Lung (tissue), 12 donors: ENCODE results near the gene CDH26. TPM values are rescaled to one million over a fixed set of nuclear protein-coding genes. Genes with fewer than 3 reads are reported as not detected.

Source experiments
- ATAC-seq: fragments of 200-7000 bp; cut with Tn5 transposase; one replicate; pipeline ENCODE4 v1.9.1; 2020; ENCODE audit warnings: moderate number of reproducible peaks; ENCODE audit not compliant: insufficient read depth, low FRiP score
- DNase-seq, 3 donors: peaks; one replicate each; pipeline ENCODE4 v3.0.0-alpha.2; 2013 to 2017
- H3K27ac ChIP-seq, 2 donors: one replicate each; pipeline ENCODE4 v1.5.1; 2013; ENCODE audit warnings: mild to moderate bottlenecking in 2 of 2, moderate library complexity in 2 of 2, control low read depth in 1 of 2, inconsistent platforms in 1 of 2, low read depth in 1 of 2, low read length in 1 of 2
- H3K27me3 ChIP-seq, 3 donors: one replicate each; pipeline ENCODE4 v1.5.1; 2013; ENCODE audit warnings: low read length in 2 of 3; ENCODE audit not compliant: control insufficient read depth in 3 of 3, insufficient read depth in 3 of 3
- H3K36me3 ChIP-seq, 4 donors: one replicate each; pipeline ENCODE4 v1.5.1; 2013; ENCODE audit warnings: low read length in 4 of 4, mild to moderate bottlenecking in 1 of 4, moderate library complexity in 1 of 4; ENCODE audit not compliant: control insufficient read depth in 4 of 4, insufficient read depth in 4 of 4
- H3K4me1 ChIP-seq, 5 donors: one replicate each; pipeline ENCODE4 v1.5.1; 2013; ENCODE audit warnings: low read length in 5 of 5, mild to moderate bottlenecking in 2 of 5, moderate library complexity in 1 of 5; ENCODE audit not compliant: control insufficient read depth in 5 of 5, insufficient read depth in 5 of 5
- H3K4me3 ChIP-seq: one replicate; pipeline ENCODE4 v1.5.1; 2013; ENCODE audit warnings: mild to moderate bottlenecking, control low read depth, moderate library complexity
- H3K9ac ChIP-seq, 2 donors: one replicate each; pipeline ENCODE4 v1.5.1; 2013; ENCODE audit warnings: low read length in 2 of 2, control low read depth in 1 of 2; ENCODE audit not compliant: insufficient read depth in 1 of 2
- H3K9me3 ChIP-seq, 4 donors: one replicate each; pipeline ENCODE4 v1.5.1; 2013; ENCODE audit warnings: low read length in 3 of 4, mild to moderate bottlenecking in 1 of 4, moderate library complexity in 1 of 4; ENCODE audit not compliant: control insufficient read depth in 4 of 4, insufficient read depth in 3 of 4
- WGBS, 2 donors: extraction: QIAGEN DNeasy Blood & Tissue Kit; methylation state at CpG; one replicate each; pipeline ENCODE4 v1.1.7; 2013; 5-methylcytosine and 5-hydroxymethylcytosine counted together
- polyA plus RNA-seq, 2 donors: library from polyadenylated mRNA; stranded (reverse); fragments of 200-250 nt; gene quantifications; one replicate each; pipeline ENCODE4 v1.2.1, GENCODE V29; 2013
- total RNA-seq, 2 donors: library from RNA; depleted of rRNA in 1 of 2; stranded (reverse); fragments of >200 nt in 1 of 2; gene quantifications; one replicate each; pipeline ENCODE4 v1.2.1, GENCODE V29; 2014 to 2021
- TF ChIP-seq, protein P1 (sequence below): IDR thresholded peaks from 2 replicates; pipeline ENCODE4 v1.5.1; 2012; ENCODE audit warnings: mild to moderate bottlenecking; ENCODE audit errors: control extremely low read depth, extremely low read depth
- donor health status: control.
- donor health status: control.
- donor health status: Bipolar disorder and iron deficiency.
- donor health status: healthy.
- donor health status: DM: yes; HTN: yes; CAD: no.

Gene CDH26
- total and polyA plus RNA-seq, 4 donors = 5.7 to 11.3 (median 7.8) TPM

DNA sequence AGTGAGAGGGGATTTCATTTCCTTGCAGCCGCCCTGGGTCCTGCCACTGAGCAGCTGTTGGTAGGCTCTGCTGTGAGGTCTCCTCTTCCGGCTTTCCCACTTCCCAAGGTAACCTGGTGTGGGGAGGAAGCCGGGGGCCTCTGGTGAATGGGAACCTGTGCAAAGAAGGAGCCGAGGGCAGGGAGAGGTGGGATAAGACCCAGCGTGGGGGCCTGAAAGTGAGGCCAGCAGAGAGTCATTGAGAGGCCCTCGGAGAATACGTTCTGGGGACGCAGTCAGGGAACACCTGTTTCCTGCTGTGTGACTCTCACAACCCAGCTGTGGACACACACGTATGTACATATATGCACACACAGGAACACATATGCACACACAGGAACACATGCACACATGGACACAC is 100.7 kb downstream of the CDH26 start:
- ATAC-seq (no peak), DNase-seq (no peak)
- Histone ChIP-seq H3K27ac (no peak overlapping the region), H3K27me3 (no peaks in the 10 kb centered on the region), H3K4me1 (peaks cover 0 to 32% (median 13%) of the 10 kb centered on the region in 5 donors), H3K4me3 (no peak overlapping the region), H3K9ac (no peak overlapping the region), H3K9me3 (no peaks in the 10 kb centered on the region), H3K36me3 (no peaks in the 10 kb centered on the region)
- TF ChIP-seq, protein P1, sequence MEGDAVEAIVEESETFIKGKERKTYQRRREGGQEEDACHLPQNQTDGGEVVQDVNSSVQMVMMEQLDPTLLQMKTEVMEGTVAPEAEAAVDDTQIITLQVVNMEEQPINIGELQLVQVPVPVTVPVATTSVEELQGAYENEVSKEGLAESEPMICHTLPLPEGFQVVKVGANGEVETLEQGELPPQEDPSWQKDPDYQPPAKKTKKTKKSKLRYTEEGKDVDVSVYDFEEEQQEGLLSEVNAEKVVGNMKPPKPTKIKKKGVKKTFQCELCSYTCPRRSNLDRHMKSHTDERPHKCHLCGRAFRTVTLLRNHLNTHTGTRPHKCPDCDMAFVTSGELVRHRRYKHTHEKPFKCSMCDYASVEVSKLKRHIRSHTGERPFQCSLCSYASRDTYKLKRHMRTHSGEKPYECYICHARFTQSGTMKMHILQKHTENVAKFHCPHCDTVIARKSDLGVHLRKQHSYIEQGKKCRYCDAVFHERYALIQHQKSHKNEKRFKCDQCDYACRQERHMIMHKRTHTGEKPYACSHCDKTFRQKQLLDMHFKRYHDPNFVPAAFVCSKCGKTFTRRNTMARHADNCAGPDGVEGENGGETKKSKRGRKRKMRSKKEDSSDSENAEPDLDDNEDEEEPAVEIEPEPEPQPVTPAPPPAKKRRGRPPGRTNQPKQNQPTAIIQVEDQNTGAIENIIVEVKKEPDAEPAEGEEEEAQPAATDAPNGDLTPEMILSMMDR = no peak
- WGBS, 2 donors = 22 to 59% methylated on average over 9 of the region's 9 CpGs

DNA sequence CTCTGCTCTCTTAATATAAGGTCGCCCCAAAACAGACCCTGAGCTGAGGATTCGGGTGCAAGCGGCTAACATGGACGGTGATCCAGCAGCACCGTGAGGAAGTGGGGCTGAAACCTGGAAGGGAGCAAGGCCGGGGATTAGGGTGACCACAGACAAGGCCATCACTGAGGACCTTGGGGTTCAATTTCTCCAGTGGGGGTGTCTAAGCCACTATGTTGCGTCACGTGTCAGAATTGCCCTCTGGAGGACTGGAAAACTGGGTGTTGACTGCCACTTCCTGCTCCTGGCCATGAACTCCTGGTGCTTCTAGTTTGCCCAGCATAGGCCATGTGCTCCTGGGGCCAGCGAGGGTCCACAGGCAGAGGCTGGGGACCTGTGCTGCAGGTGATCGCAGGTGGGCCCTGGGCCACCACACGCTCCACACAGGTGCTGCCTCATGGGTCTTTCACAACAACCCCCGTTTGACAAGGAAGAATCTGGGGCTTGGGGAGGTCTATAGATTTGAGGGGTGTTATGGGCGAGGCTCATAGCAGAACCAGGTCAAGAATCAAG is 101.9 kb downstream of the CDH26 start:
- Histone ChIP-seq H3K4me3 (no peak overlapping the region), H3K9me3 (no peaks in the 10 kb centered on the region), H3K27me3 (no peaks in the 10 kb centered on the region), H3K27ac (peak overlapping the region in 1 of 2 donors; percentile 57), H3K9ac (no peak overlapping the region), H3K36me3 (no peaks in the 10 kb centered on the region), H3K4me1 (peaks cover 0 to 37% (median 13%) of the 10 kb centered on the region in 5 donors)
- ATAC-seq (no peak), DNase-seq (no peak)
- TF ChIP-seq, protein P1 = no peak
- 78 to 88% methylated on average over 13 of the region's 13 CpGs for WGBS, 2 donors

DNA sequence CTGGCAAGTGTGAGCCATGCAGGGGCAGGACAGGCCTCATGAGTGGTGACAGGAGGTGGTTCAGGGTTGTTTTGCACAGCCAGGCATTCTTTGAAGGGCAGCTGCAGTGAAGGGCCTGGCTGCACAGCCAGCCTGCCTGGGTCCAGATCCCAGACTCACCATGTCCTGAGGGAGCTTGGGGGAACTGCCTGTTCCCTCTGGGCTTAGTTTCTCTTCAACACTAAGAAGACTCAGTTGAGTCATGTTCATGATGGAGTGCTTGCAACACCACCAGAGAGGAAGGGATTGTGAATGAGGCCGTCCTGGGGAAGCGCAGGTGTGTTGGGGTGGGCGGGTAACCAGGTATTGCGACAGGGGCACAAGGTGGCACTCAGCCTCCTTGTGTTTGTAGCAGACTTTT is 102.4 kb downstream of the CDH26 start:
- H3K27ac ChIP-seq = peak overlapping the region in 1 of 2 donors; percentile 57
- no peak overlapping the region for H3K9ac ChIP-seq
- WGBS, 2 donors = 45 to 68% methylated on average over 4 of the region's 4 CpGs
- H3K9me3 ChIP-seq = no peaks in the 10 kb centered on the region
- no peak overlapping the region for H3K4me3 ChIP-seq
- DNase-seq = no peak
- no peaks in the 10 kb centered on the region for H3K36me3 ChIP-seq
- peaks cover 0 to 37% (median 13%) of the 10 kb centered on the region in 5 donors for H3K4me1 ChIP-seq
- TF ChIP-seq, protein P1 = no peak
- ATAC-seq = peak; percentile 29
- no peaks in the 10 kb centered on the region for H3K27me3 ChIP-seq

GRCh38 chr20:60062431-60063047 is 104.3 kb downstream of the CDH26 start:
- 75 to 86% methylated on average over 22 of the region's 22 CpGs for WGBS, 2 donors
- TF ChIP-seq, protein P1 = no peak
- H3K9ac ChIP-seq = no peak overlapping the region
- H3K36me3 ChIP-seq = no peaks in the 10 kb centered on the region
- H3K27me3 ChIP-seq = no peaks in the 10 kb centered on the region
- H3K27ac ChIP-seq = no peak overlapping the region
- peak in 2 of 3 donors; percentile 49 to 55 for DNase-seq
- peaks cover 0 to 41% (median 13%) of the 10 kb centered on the region in 5 donors for H3K4me1 ChIP-seq
- ATAC-seq = no peak
- no peaks in the 10 kb centered on the region for H3K9me3 ChIP-seq
- no peak overlapping the region for H3K4me3 ChIP-seq
